ENCODE measurements around the gene CDH7. TPM values are rescaled to one million over a fixed set of nuclear protein-coding genes. Genes with fewer than 3 reads are reported as not detected.

The CDH7 gene
- total RNA-seq, 2 donors from 2014 or later: not detected

- Mint-ChIP-seq H3K4me3 (no peak overlapping the region), H3K4me1 (ENCODE audit: low read depth in 2 of 2) (no peaks in the 10 kb centered on the region), H3K9me3 (peaks cover 21% of the 10 kb centered on the region), H3K27me3 (peaks cover 6 to 10% of the 10 kb centered on the region in 2 donors), H3K27ac (no peak overlapping the region), H3K36me3 (peaks cover 7% of the 10 kb centered on the region)
- DNase-seq (ENCODE audit: low spot score): no peak
- no peak for ATAC-seq
These were observed 2.0 kb downstream of the CDH7 start for GRCh38 chr18:65752625-65753325.

- H3K4me1 Mint-ChIP-seq (ENCODE audit: low read depth in 2 of 2): no peaks in the 10 kb centered on the region
- DNase-seq (ENCODE audit: low spot score) (no peak), ATAC-seq (no peak)
- H3K27me3 Mint-ChIP-seq: peaks cover 6 to 10% of the 10 kb centered on the region in 2 donors
- H3K36me3 Mint-ChIP-seq: peaks cover 7% of the 10 kb centered on the region
- H3K27ac Mint-ChIP-seq: no peak overlapping the region
- no peak overlapping the region for H3K4me3 Mint-ChIP-seq
- H3K9me3 Mint-ChIP-seq: peaks cover 19% of the 10 kb centered on the region
These were observed 2.7 kb downstream of the CDH7 start for GRCh38 chr18:65753520-65753919.

- DNase-seq (ENCODE audit: low spot score) (no peak), ATAC-seq (no peak)
- Mint-ChIP-seq H3K27me3 (peaks cover 6 to 10% of the 10 kb centered on the region in 2 donors), H3K4me3 (no peak overlapping the region), H3K27ac (no peak overlapping the region), H3K36me3 (peaks cover 7% of the 10 kb centered on the region), H3K9me3 (peaks cover 17% of the 10 kb centered on the region), H3K4me1 (ENCODE audit: low read depth in 2 of 2) (no peaks in the 10 kb centered on the region)
These were observed 3.3 kb downstream of the CDH7 start for GRCh38 chr18:65754121-65754520.

- H3K4me3 Mint-ChIP-seq: no peak overlapping the region
- no peak overlapping the region for H3K27ac Mint-ChIP-seq
- peaks cover 0 to 4% of the 10 kb centered on the region in 2 donors for H3K27me3 Mint-ChIP-seq
- DNase-seq (ENCODE audit: low spot score): no peak
- ATAC-seq: no peak
- H3K36me3 Mint-ChIP-seq: no peaks in the 10 kb centered on the region
- peaks cover 17% of the 10 kb centered on the region for H3K9me3 Mint-ChIP-seq
- H3K4me1 Mint-ChIP-seq (ENCODE audit: low read depth in 2 of 2): no peaks in the 10 kb centered on the region
These were observed 4.8 kb downstream of the CDH7 start for GRCh38 chr18:65755616-65756015.

- Mint-ChIP-seq H3K9me3 (peaks cover 11% of the 10 kb centered on the region), H3K4me1 (ENCODE audit: low read depth in 2 of 2) (no peaks in the 10 kb centered on the region), H3K27ac (no peak overlapping the region), H3K36me3 (no peaks in the 10 kb centered on the region), H3K27me3 (no peaks in the 10 kb centered on the region), H3K4me3 (no peak overlapping the region)
- ATAC-seq (no peak), DNase-seq (ENCODE audit: low spot score) (no peak)
These were observed 9.6 kb downstream of the CDH7 start for GRCh38 chr18:65760457-65760856.

- no peak for DNase-seq (ENCODE audit: low spot score)
- no peak overlapping the region for H3K4me3 Mint-ChIP-seq
- no peak overlapping the region for H3K27ac Mint-ChIP-seq
- H3K9me3 Mint-ChIP-seq: peaks cover 7% of the 10 kb centered on the region
- no peaks in the 10 kb centered on the region for H3K36me3 Mint-ChIP-seq
- H3K4me1 Mint-ChIP-seq (ENCODE audit: low read depth in 2 of 2): no peaks in the 10 kb centered on the region
- no peak for ATAC-seq
- no peaks in the 10 kb centered on the region for H3K27me3 Mint-ChIP-seq
These were observed 11.0 kb downstream of the CDH7 start for GRCh38 chr18:65761636-65762295.

- Mint-ChIP-seq H3K36me3 (peaks cover 4% of the 10 kb centered on the region), H3K4me3 (no peak overlapping the region), H3K9me3 (peaks cover 7% of the 10 kb centered on the region), H3K27me3 (no peaks in the 10 kb centered on the region), H3K27ac (no peak overlapping the region), H3K4me1 (ENCODE audit: low read depth in 2 of 2) (no peaks in the 10 kb centered on the region)
- DNase-seq (ENCODE audit: low spot score) (no peak), ATAC-seq (no peak)
These were observed 11.7 kb downstream of the CDH7 start for GRCh38 chr18:65762556-65762955.

- Mint-ChIP-seq H3K27me3 (no peaks in the 10 kb centered on the region), H3K4me3 (no peak overlapping the region), H3K27ac (no peak overlapping the region), H3K36me3 (peaks cover 4% of the 10 kb centered on the region), H3K9me3 (peaks cover 9% of the 10 kb centered on the region), H3K4me1 (ENCODE audit: low read depth in 2 of 2) (no peaks in the 10 kb centered on the region)
- no peak for ATAC-seq
- DNase-seq (ENCODE audit: low spot score): no peak
These were observed 16.6 kb downstream of the CDH7 start for GRCh38 chr18:65767406-65767805.

GRCh38 chr18:65768120-65768778, 17.4 kb downstream of the CDH7 start:
- no peaks in the 10 kb centered on the region for H3K27me3 Mint-ChIP-seq
- peaks cover 4% of the 10 kb centered on the region for H3K36me3 Mint-ChIP-seq
- DNase-seq (ENCODE audit: low spot score) (no peak), ATAC-seq (no peak)
- no peak overlapping the region for H3K27ac Mint-ChIP-seq
- no peaks in the 10 kb centered on the region for H3K4me1 Mint-ChIP-seq (ENCODE audit: low read depth in 2 of 2)
- no peak overlapping the region for H3K4me3 Mint-ChIP-seq
- peaks cover 9% of the 10 kb centered on the region for H3K9me3 Mint-ChIP-seq

GRCh38 chr18:65769652-65770051, 18.8 kb downstream of the CDH7 start:
- Mint-ChIP-seq H3K9me3 (peaks cover 13% of the 10 kb centered on the region), H3K27ac (no peak overlapping the region), H3K27me3 (no peaks in the 10 kb centered on the region), H3K4me3 (no peak overlapping the region), H3K36me3 (peaks cover 4% of the 10 kb centered on the region), H3K4me1 (ENCODE audit: low read depth in 2 of 2) (no peaks in the 10 kb centered on the region)
- no peak for ATAC-seq
- no peak for DNase-seq (ENCODE audit: low spot score)

GRCh38 chr18:65786474-65786873, 35.7 kb downstream of the CDH7 start:
- no peak for ATAC-seq
- Mint-ChIP-seq H3K27ac (no peak overlapping the region), H3K4me3 (no peak overlapping the region)

GRCh38 chr18:65788373-65788772, 37.6 kb downstream of the CDH7 start:
- Mint-ChIP-seq H3K4me1 (ENCODE audit: low read depth in 2 of 2) (no peaks in the 10 kb centered on the region), H3K36me3 (peaks cover 5% of the 10 kb centered on the region), H3K27ac (no peak overlapping the region), H3K4me3 (no peak overlapping the region), H3K9me3 (peaks cover 9% of the 10 kb centered on the region), H3K27me3 (no peaks in the 10 kb centered on the region)
- no peak for ATAC-seq
- no peak for DNase-seq (ENCODE audit: low spot score)

More at GRCh38 chr18:65786474-65786873, 35.7 kb downstream of the CDH7 start:
- no peaks in the 10 kb centered on the region for H3K4me1 Mint-ChIP-seq (ENCODE audit: low read depth in 2 of 2)
- peaks cover 9% of the 10 kb centered on the region for H3K9me3 Mint-ChIP-seq
- no peaks in the 10 kb centered on the region for H3K27me3 Mint-ChIP-seq
- peaks cover 5% of the 10 kb centered on the region for H3K36me3 Mint-ChIP-seq
- DNase-seq (ENCODE audit: low spot score): no peak

GRCh38 chr18:65790604-65791003, 39.8 kb downstream of the CDH7 start:
- Mint-ChIP-seq H3K36me3 (peaks cover 5% of the 10 kb centered on the region), H3K27ac (no peak overlapping the region), H3K27me3 (no peaks in the 10 kb centered on the region), H3K4me3 (no peak overlapping the region), H3K9me3 (peaks cover 15% of the 10 kb centered on the region), H3K4me1 (ENCODE audit: low read depth in 2 of 2) (no peaks in the 10 kb centered on the region)
- ATAC-seq (no peak), DNase-seq (ENCODE audit: low spot score) (no peak)

GRCh38 chr18:65791719-65792118, 40.9 kb downstream of the CDH7 start:
- no peaks in the 10 kb centered on the region for H3K27me3 Mint-ChIP-seq
- no peak for ATAC-seq

More at GRCh38 chr18:65791719-65792118, 40.9 kb downstream of the CDH7 start:
- H3K27ac Mint-ChIP-seq: no peak overlapping the region
- H3K36me3 Mint-ChIP-seq: peaks cover 5% of the 10 kb centered on the region
- H3K4me3 Mint-ChIP-seq: no peak overlapping the region
- peaks cover 15% of the 10 kb centered on the region for H3K9me3 Mint-ChIP-seq
- DNase-seq (ENCODE audit: low spot score): no peak
- H3K4me1 Mint-ChIP-seq (ENCODE audit: low read depth in 2 of 2): no peaks in the 10 kb centered on the region

All from natural killer cell treated with Interleukin-12 subunit alpha and Interleukin-12 subunit beta and Interleukin-15 and Interleukin-18, amount 100 ng/mL, for 72 hours (primary cell).